ENCODE measurements around the gene HNRNPA1L2.

HNRNPA1L2 gene

DNA sequence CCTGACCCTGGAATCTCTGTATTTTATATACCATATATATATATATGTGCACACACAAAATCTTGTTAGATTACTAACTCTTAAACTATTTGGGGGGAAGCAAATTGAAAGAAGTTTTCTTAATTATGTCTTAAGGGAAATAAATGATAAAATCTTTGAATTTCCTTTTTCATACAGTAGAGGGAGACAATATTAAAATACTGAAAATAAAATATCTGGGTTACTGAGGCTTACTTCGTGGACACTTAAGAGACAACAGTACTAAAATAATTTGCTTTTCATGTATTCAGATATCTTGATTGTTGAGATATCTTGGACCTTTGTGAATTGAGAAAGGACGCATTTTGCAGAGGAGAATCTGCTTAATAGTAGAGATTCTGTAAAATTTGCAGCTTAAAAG, 27.4 kb downstream of the HNRNPA1L2 start:
- H3K27ac ChIP-seq (ENCODE audit: low read length), result no peak overlapping the region
- H3K4me1 ChIP-seq (ENCODE audit: low read length), result no peaks in the 10 kb centered on the region
- no peak for DNase-seq
- no peak overlapping the region for H3K4me3 ChIP-seq (ENCODE audit: low read length)
- H3K36me3 ChIP-seq (replicated peaks; ENCODE audit: insufficient read depth, low read length), result no peaks in the 10 kb centered on the region
- no peaks in the 10 kb centered on the region for H3K9me3 ChIP-seq (replicated peaks; ENCODE audit: insufficient read depth, low read length)
- no peaks in the 10 kb centered on the region for H4K20me1 ChIP-seq (ENCODE audit: insufficient read depth, low read length)
- H3K9me2 ChIP-seq (replicated peaks; ENCODE audit: insufficient read depth, low read length), result no peaks in the 10 kb centered on the region
- no peaks in the 10 kb centered on the region for H3K79me2 ChIP-seq (ENCODE audit: low read length)
- no peak for TF ChIP-seq EZH2phosphoT487 (IDR thresholded peaks at IDR 0.05; ENCODE audit: low read length)
- TF ChIP-seq, protein P1, sequence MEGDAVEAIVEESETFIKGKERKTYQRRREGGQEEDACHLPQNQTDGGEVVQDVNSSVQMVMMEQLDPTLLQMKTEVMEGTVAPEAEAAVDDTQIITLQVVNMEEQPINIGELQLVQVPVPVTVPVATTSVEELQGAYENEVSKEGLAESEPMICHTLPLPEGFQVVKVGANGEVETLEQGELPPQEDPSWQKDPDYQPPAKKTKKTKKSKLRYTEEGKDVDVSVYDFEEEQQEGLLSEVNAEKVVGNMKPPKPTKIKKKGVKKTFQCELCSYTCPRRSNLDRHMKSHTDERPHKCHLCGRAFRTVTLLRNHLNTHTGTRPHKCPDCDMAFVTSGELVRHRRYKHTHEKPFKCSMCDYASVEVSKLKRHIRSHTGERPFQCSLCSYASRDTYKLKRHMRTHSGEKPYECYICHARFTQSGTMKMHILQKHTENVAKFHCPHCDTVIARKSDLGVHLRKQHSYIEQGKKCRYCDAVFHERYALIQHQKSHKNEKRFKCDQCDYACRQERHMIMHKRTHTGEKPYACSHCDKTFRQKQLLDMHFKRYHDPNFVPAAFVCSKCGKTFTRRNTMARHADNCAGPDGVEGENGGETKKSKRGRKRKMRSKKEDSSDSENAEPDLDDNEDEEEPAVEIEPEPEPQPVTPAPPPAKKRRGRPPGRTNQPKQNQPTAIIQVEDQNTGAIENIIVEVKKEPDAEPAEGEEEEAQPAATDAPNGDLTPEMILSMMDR (IDR thresholded peaks at IDR 0.05; ENCODE audit: low read length), result no peak
- TF ChIP-seq EZH2 (optimal IDR thresholded peaks at IDR 0.05; ENCODE audit: low read depth, low read length), result no peak
- H3K27me3 ChIP-seq (replicated peaks; ENCODE audit: insufficient read depth, low read length), result no peaks in the 10 kb centered on the region
- no peak overlapping the region for H3K9ac ChIP-seq (ENCODE audit: low read length)
- H3K4me2 ChIP-seq (ENCODE audit: low read depth, low read length), result no peak overlapping the region
- H3F3A ChIP-seq (ENCODE audit: insufficient read depth, low read length), result no peaks in the 10 kb centered on the region
- H2AFZ ChIP-seq (ENCODE audit: low read length), result no peak overlapping the region

DNA sequence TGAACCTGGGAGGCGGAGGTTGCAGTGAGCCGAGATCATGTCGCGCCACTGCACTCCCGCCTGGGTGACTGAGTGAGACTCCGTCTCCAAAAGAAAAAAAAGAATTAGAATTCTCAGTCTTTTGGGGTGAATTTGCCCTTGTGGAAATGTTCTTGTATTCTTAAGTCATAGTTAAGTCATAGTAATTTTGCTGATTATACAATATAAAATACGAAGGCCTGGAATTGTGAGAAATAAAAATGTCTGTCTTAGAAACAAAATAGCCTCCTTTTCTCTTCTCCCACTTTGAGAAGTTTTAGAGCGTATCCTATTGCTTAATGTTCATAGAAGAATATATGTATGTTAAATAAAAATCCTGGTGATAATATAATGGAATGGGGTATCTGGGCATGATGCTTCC, 28.5 kb downstream of the HNRNPA1L2 start:
- H2AFZ ChIP-seq (ENCODE audit: low read length), result no peak overlapping the region
- no peaks in the 10 kb centered on the region for H3K27me3 ChIP-seq (replicated peaks; ENCODE audit: insufficient read depth, low read length)

DNA sequence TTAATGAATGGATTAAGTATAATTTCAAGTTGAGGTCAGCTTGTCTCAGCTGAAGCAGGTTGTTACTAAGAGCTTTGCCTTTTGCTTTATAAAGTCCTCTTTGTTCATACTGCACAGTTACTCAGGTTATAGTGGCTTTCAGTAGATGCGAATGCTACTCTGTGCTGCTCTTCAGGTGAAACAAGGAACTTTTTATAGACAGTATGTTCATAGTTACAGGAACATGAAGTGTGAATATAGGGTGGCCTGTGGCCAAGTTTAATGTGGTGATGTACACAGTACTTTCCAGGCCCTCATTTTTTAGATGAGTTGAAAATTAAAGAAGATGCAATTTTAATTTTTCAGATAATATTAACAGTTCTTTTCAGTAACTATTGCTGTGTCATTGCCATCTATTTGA, 31.2 kb downstream of the HNRNPA1L2 start:
- Histone ChIP-seq H3K9me3 (replicated peaks; ENCODE audit: insufficient read depth, low read length) (no peaks in the 10 kb centered on the region), H4K20me1 (ENCODE audit: insufficient read depth, low read length) (no peaks in the 10 kb centered on the region), H3K36me3 (replicated peaks; ENCODE audit: insufficient read depth, low read length) (no peaks in the 10 kb centered on the region), H3K4me1 (ENCODE audit: low read length) (no peaks in the 10 kb centered on the region), H3K27me3 (replicated peaks; ENCODE audit: insufficient read depth, low read length) (no peaks in the 10 kb centered on the region), H3K79me2 (ENCODE audit: low read length) (no peaks in the 10 kb centered on the region), H3K27ac (ENCODE audit: low read length) (no peak overlapping the region), H3F3A (ENCODE audit: insufficient read depth, low read length) (no peaks in the 10 kb centered on the region), H3K4me2 (ENCODE audit: low read depth, low read length) (no peak overlapping the region), H3K9ac (ENCODE audit: low read length) (no peak overlapping the region), H3K9me2 (replicated peaks; ENCODE audit: insufficient read depth, low read length) (no peaks in the 10 kb centered on the region), H2AFZ (ENCODE audit: low read length) (no peak overlapping the region), H3K4me3 (ENCODE audit: low read length) (no peak overlapping the region)
- TF ChIP-seq, protein P1 (IDR thresholded peaks at IDR 0.05; ENCODE audit: low read length), result no peak
- no peak for TF ChIP-seq EZH2phosphoT487 (IDR thresholded peaks at IDR 0.05; ENCODE audit: low read length)
- no peak for DNase-seq

More for the DNA sequence above, 28.5 kb downstream of the HNRNPA1L2 start:
- Histone ChIP-seq H3K9me2 (replicated peaks; ENCODE audit: insufficient read depth, low read length) (no peaks in the 10 kb centered on the region), H3K4me3 (ENCODE audit: low read length) (no peak overlapping the region), H3F3A (ENCODE audit: insufficient read depth, low read length) (no peaks in the 10 kb centered on the region), H3K9ac (ENCODE audit: low read length) (no peak overlapping the region), H4K20me1 (ENCODE audit: insufficient read depth, low read length) (no peaks in the 10 kb centered on the region), H3K27ac (ENCODE audit: low read length) (no peak overlapping the region), H3K4me2 (ENCODE audit: low read depth, low read length) (no peak overlapping the region), H3K9me3 (replicated peaks; ENCODE audit: insufficient read depth, low read length) (no peaks in the 10 kb centered on the region), H3K4me1 (ENCODE audit: low read length) (no peaks in the 10 kb centered on the region), H3K79me2 (ENCODE audit: low read length) (no peaks in the 10 kb centered on the region), H3K36me3 (replicated peaks; ENCODE audit: insufficient read depth, low read length) (no peaks in the 10 kb centered on the region)
- DNase-seq, result no peak
- TF ChIP-seq, protein P1 (IDR thresholded peaks at IDR 0.05; ENCODE audit: low read length), result no peak
- TF ChIP-seq EZH2phosphoT487 (IDR thresholded peaks at IDR 0.05; ENCODE audit: low read length), result no peak
- no peak for TF ChIP-seq EZH2 (optimal IDR thresholded peaks at IDR 0.05; ENCODE audit: low read depth, low read length)

All from MM.1S (cell line).